Kidney capillary endothelial cell (primary cell): Measurements from ENCODE around the gene SLC22A23.

Source experiments
- DNase-seq: peaks from one replicate; pipeline ENCODE4 v3.0.0-alpha.2; 2018; ENCODE audit warnings: low spot score

SLC22A23 gene

DNA sequence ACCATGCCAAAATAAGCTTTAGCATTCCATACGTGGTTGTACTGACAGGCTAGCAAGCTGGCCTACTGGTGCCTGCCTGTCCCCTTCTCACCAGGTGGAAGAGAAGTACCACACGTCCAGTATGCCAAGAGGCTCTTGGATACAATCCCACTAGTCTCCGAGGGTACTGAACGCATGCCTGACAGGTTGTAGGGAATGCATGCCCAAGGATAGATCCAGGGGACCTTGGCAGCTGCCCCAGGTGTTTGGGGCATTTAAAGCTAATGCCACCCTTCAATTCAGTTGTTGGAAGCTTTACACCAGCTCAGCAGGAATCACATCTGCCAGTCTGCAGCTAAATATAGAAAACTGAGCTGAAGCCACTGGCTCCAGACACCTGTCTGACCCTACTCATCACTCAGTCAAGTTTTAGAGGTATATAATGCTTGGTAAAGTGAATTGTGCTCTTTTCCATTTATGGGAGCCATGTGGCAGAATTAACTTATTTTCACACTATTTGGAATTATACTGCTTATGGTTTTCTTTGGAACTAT, 234.3 kb downstream of the SLC22A23 start:
- DNase-seq, result no peak

DNA sequence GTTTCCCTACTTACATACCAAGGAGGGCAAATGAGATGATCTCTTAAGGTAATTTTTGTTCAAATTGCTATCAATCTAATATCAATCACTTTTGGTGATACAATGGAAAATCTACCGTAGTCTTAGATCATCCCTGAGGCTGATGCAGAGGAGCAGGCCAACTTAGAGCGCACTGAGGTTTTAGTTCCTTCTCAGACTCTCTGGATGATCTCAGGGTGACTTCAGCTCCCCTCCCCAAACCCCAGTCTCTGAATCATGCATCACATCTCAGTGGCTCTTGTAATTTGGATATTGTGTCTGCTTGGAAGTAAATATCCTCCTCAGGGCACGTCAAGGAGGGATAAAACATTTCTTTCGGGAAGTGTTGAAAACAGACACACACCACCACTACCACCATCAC, 235.3 kb downstream of the SLC22A23 start:
- DNase-seq, result no peak

GRCh38 chr6:3220366-3220765, 236.5 kb downstream of the SLC22A23 start:
- no peak for DNase-seq
